K562 (cell line): ENCODE results near the gene GTF2A1.

Source experiments
- CTCF ChIP-seq, 3 experiments: IDR thresholded peaks in 2 of 3; conservative IDR thresholded peaks in 1 of 3; 2 replicates each; pipeline ENCODE4 v1.5.1; 2011 to 2012; ENCODE audit warnings: low read length in 3 of 3, mild to moderate bottlenecking in 3 of 3, control low read depth in 2 of 3, improper control_type of control experiment in 1 of 3, inconsistent platforms in 1 of 3, low read depth in 1 of 3, mixed read lengths in 1 of 3, moderate library complexity in 1 of 3; ENCODE audit not compliant: insufficient read depth in 2 of 3
- FOXA3 ChIP-seq, 2 experiments: fragments of 450-650 bp in 1 of 2; sonication (generic) in 1 of 2; formaldehyde crosslinking; IDR thresholded peaks in 1 of 2; conservative IDR thresholded peaks in 1 of 2; 2 replicates each; pipeline versions ENCODE4 v1.4.0 to v1.8.0; 2020 to 2022; ENCODE audit warnings: mild to moderate bottlenecking in 2 of 2, missing genetic modification reagents in 1 of 2
- NONO ChIP-seq, 2 experiments: fragments of 200-400 bp in 1 of 2; fragments of 450-650 bp in 1 of 2; formaldehyde crosslinking in 1 of 2; IDR thresholded peaks; 2 replicates each; pipeline ENCODE4 v1.6.1; 2017; ENCODE audit warnings: low read depth in 2 of 2, mild to moderate bottlenecking in 2 of 2, moderate library complexity in 2 of 2, low read length in 1 of 2
- POLR2A ChIP-seq: fragments of 450-650 bp; conservative IDR thresholded peaks from 2 replicates; pipeline ENCODE4 v1.6.1; 2016
- RCOR1 ChIP-seq, 2 experiments: IDR thresholded peaks; 2 replicates each; pipeline ENCODE4 v1.6.1; 2012; ENCODE audit warnings: low read depth in 2 of 2, low read length in 2 of 2, borderline replicate concordance in 1 of 2, improper control_type of control experiment in 1 of 2
- SMAD1 ChIP-seq: fragments of 150-350 bp; IDR thresholded peaks from 2 replicates; pipeline ENCODE4 v1.6.1; 2014; ENCODE audit warnings: low read length, low read depth; ENCODE audit not compliant: partially characterized antibody
- SMARCB1 ChIP-seq: IDR thresholded peaks from 2 replicates; pipeline ENCODE4 v1.6.1; 2011; ENCODE audit warnings: improper control_type of control experiment, low read depth; ENCODE audit not compliant: insufficient read length
- TCF7 ChIP-seq: sonication (generic); IDR thresholded peaks from 2 replicates; pipeline ENCODE4 v1.6.1; 2016; ENCODE audit warnings: antibody characterized with exemption, borderline replicate concordance
- TEAD4 ChIP-seq, 2 experiments: sonication (generic) in 1 of 2; formaldehyde crosslinking in 1 of 2; IDR thresholded peaks; 2 replicates each; pipeline versions ENCODE4 v1.6.1 to v1.8.0; 2012 to 2022; ENCODE audit warnings: borderline replicate concordance in 1 of 2, inconsistent platforms in 1 of 2, low read length in 1 of 2, mild to moderate bottlenecking in 1 of 2, missing genetic modification reagents in 1 of 2
- TFAP4 ChIP-seq: sonication (generic); formaldehyde crosslinking; IDR thresholded peaks from 2 replicates; pipeline ENCODE4 v1.8.0; 2022; ENCODE audit warnings: missing genetic modification reagents, mild to moderate bottlenecking, moderate library complexity, borderline replicate concordance
- ZNF644 ChIP-seq: fragments of 200-800 bp; sonication (Bioruptor generic); IDR thresholded peaks from 2 replicates; pipeline ENCODE4 v1.6.1; 2016; ENCODE audit warnings: low read depth, missing genetic modification characterization, missing compliant biosample characterization

- no peak for TF ChIP-seq NONO (IDR thresholded peaks at IDR 0.05; ENCODE audit: low read depth in 2 of 2, low read length in 1 of 2)
- TF ChIP-seq TEAD4 (IDR thresholded peaks at IDR 0.05; ENCODE audit: low read length), result no peak
- no peak for TF ChIP-seq TEAD4 (CRISPR knock-in tag; IDR thresholded peaks at IDR 0.05; ENCODE audit: borderline replicate concordance)
- TF ChIP-seq SMAD1, result no peak
- TF ChIP-seq RCOR1 (IDR thresholded peaks at IDR 0.05; ENCODE audit: borderline replicate concordance in 1 of 2, low read depth in 2 of 2, low read length in 2 of 2), result no peak
- no peak for TF ChIP-seq FOXA3 (CRISPR knock-in tag; conservative IDR thresholded peaks at IDR 0.05 in 1 of 2, IDR thresholded peaks at IDR 0.05 in 1 of 2)
- TF ChIP-seq ZNF644 (tag), result no peak
- TF ChIP-seq SMARCB1, result no peak
- no peak for TF ChIP-seq CTCF (IDR thresholded peaks at IDR 0.05 in 2 of 3, conservative IDR thresholded peaks at IDR 0.05 in 1 of 3; ENCODE audit: insufficient read depth in 2 of 3, low read depth in 1 of 3, low read length in 3 of 3)
- TF ChIP-seq POLR2A, result no peak
- no peak for TF ChIP-seq TCF7
- no peak for TF ChIP-seq TFAP4 (CRISPR knock-in tag)
Measured at GRCh38 chr14:81166121-81166520, 54.6 kb downstream of the GTF2A1 start.
